Thoracic aorta (tissue), 2 donors: ENCODE data around the gene SOX6. TPM values are rescaled to one million over a fixed set of nuclear protein-coding genes. Genes with fewer than 3 reads are reported as not detected.

Experiments used
- ATAC-seq: fragments of 150-250 bp; one replicate; pipeline ENCODE4 v1.8.0; 2017; ENCODE audit warnings: low read depth; ENCODE audit not compliant: insufficient number of reproducible peaks, low FRiP score
- DNase-seq: peaks from one replicate; pipeline ENCODE4 v3.0.0-alpha.2; 2020; ENCODE audit warnings: low spot score
- H3K27ac ChIP-seq, 2 donors: fragments of 200-600 bp; sonication (generic); 1 replicate in 1 of 2; 2 replicates in 1 of 2; pipeline ENCODE4 v1.5.1; 2016; ENCODE audit warnings: mild to moderate bottlenecking in 2 of 2, moderate library complexity in 2 of 2
- H3K27me3 ChIP-seq: fragments of 200-600 bp; sonication (generic); replicated peaks from 2 replicates; pipeline ENCODE4 v1.6.0; 2016; ENCODE audit warnings: mild to moderate bottlenecking; ENCODE audit not compliant: insufficient read depth
- H3K36me3 ChIP-seq: fragments of 200-600 bp; sonication (generic); one replicate; pipeline ENCODE4 v1.5.1; 2016
- H3K4me1 ChIP-seq, 2 donors: fragments of 200-600 bp; sonication (generic); 1 replicate in 1 of 2; 2 replicates in 1 of 2; pipeline versions ENCODE4 v1.5.1 to v1.6.0; 2016; ENCODE audit warnings: low read depth in 2 of 2, mild to moderate bottlenecking in 1 of 2; ENCODE audit not compliant: control insufficient read depth in 1 of 2
- H3K4me3 ChIP-seq: fragments of 200-600 bp; sonication (generic); 2 replicates; pipeline ENCODE4 v1.5.1; 2016; ENCODE audit warnings: mild to moderate bottlenecking
- H3K9me3 ChIP-seq: fragments of 200-600 bp; sonication (generic); 2 replicates; pipeline ENCODE4 v1.5.1; 2016
- CTCF ChIP-seq: fragments of 200-600 bp; sonication (generic); IDR thresholded peaks from one replicate; pipeline ENCODE4 v1.5.1; 2019; ENCODE audit warnings: antibody characterized with exemption
- total RNA-seq, 2 donors: library from RNA; depleted of rRNA; stranded (reverse); fragments of >200 nt; gene quantifications; one replicate each; pipeline versions ENCODE4 v1.1.0 to v1.2.3, GENCODE V29; 2016

Gene SOX6
- total RNA-seq, 2 donors from 2014 or later = 0.27 to 0.56 TPM

- Histone ChIP-seq H3K4me1 (no peaks in the 10 kb centered on the region), H3K27ac (no peak overlapping the region), H3K4me3 (no peak overlapping the region), H3K9me3 (no peaks in the 10 kb centered on the region), H3K27me3 (no peaks in the 10 kb centered on the region), H3K36me3 (no peaks in the 10 kb centered on the region)
- DNase-seq (no peak), ATAC-seq (no peak)
- no peak for TF ChIP-seq CTCF
These were observed 312.7 kb downstream of the SOX6 start for GRCh38 chr11:16043617-16044016.

GRCh38 chr11:16041207-16041606 is 315.1 kb downstream of the SOX6 start:
- Histone ChIP-seq H3K4me3 (no peak overlapping the region), H3K36me3 (no peaks in the 10 kb centered on the region), H3K27ac (no peak overlapping the region), H3K4me1 (no peaks in the 10 kb centered on the region), H3K9me3 (no peaks in the 10 kb centered on the region), H3K27me3 (no peaks in the 10 kb centered on the region)
- no peak for DNase-seq
- no peak for TF ChIP-seq CTCF
- ATAC-seq = no peak

GRCh38 chr11:16040151-16040550 is 316.2 kb downstream of the SOX6 start:
- Histone ChIP-seq H3K27ac (no peak overlapping the region), H3K4me1 (no peaks in the 10 kb centered on the region), H3K4me3 (no peak overlapping the region), H3K36me3 (no peaks in the 10 kb centered on the region), H3K27me3 (no peaks in the 10 kb centered on the region), H3K9me3 (no peaks in the 10 kb centered on the region)
- ATAC-seq (no peak), DNase-seq (no peak)
- no peak for TF ChIP-seq CTCF

GRCh38 chr11:16037179-16037578 is 319.2 kb downstream of the SOX6 start:
- no peak for TF ChIP-seq CTCF
- DNase-seq (no peak), ATAC-seq (no peak)
- Histone ChIP-seq H3K4me3 (no peak overlapping the region), H3K27me3 (no peaks in the 10 kb centered on the region), H3K36me3 (no peaks in the 10 kb centered on the region), H3K27ac (no peak overlapping the region), H3K4me1 (no peaks in the 10 kb centered on the region), H3K9me3 (no peaks in the 10 kb centered on the region)

- DNase-seq (no peak), ATAC-seq (no peak)
- no peaks in the 10 kb centered on the region for H3K9me3 ChIP-seq
- H3K4me3 ChIP-seq = no peak overlapping the region
- no peaks in the 10 kb centered on the region for H3K27me3 ChIP-seq
- H3K27ac ChIP-seq = no peak overlapping the region
- no peaks in the 10 kb centered on the region for H3K36me3 ChIP-seq
- TF ChIP-seq CTCF = no peak
- H3K4me1 ChIP-seq = no peaks in the 10 kb centered on the region
These were observed 320.1 kb downstream of the SOX6 start for GRCh38 chr11:16036218-16036617.
